Stimulated activated CD8-positive, alpha-beta memory T cell treated with anti-CD3 and anti-CD28 coated beads, Interleukin-4, amount 100 ng/mL, for 4 hours (primary cell): Measurements from ENCODE around the gene ADM.

Experiments
- DNase-seq, 2 donors: peaks; one replicate each; pipeline ENCODE4 v3.0.0-alpha.2; 2020; ENCODE audit warnings: low read depth in 2 of 2, low spot score in 1 of 2

ADM gene

DNA sequence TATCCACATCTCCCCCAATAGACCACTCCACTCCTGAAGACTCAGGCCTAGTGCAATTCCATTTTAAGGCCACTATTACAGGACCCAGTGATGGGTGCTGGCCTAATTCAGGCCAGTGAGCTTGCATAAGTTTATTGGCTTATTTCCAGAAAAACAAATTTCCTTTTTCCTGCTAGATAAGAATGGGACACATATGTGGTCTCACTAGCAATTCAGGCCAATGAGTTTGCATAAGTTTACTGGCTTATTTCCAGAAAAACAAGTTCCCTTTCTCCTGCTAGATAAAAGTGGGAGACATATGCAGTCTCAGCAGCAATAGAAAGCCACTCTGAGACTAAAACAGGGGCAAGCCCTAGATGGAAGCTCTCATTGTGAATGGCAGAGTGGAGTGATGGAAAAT, 22.4 kb downstream of the ADM start:
- no peak for DNase-seq

DNA sequence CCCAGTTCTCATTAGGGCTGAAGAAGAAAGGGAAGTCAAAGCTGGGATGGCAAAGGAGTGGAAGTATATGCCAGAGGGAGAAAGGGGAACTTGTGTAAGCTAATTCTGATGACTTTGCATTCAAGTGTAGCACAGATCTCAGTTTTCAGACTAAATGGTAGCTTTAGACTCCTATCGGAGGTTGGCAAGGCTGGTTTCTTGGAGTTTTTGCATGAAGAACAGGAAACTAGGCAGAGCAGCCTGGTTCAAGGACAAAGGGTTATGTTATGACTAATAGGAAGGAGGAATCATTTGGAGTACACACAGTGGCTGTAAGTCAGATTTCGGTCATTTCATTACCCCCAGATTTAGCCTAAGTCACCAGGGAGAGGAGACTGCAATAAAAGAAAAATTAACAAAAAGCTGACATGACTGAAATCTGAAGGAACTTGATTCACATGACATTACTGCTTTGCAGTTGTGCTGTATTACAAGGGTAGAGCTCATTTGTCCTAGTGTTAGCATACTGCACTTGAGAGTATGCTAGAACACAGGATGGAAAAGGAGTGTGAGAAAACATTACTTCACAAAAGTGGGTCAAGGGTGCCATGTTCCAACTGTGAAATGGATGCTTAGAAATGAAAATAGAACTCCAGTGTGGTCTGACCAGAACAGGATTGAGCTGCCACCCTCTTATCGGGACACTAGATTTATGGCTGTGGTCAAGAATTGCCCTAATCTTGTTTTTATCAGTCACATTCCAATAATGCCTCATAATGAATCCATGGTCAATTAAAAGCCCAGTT, 23.6 kb downstream of the ADM start:
- no peak for DNase-seq

DNA sequence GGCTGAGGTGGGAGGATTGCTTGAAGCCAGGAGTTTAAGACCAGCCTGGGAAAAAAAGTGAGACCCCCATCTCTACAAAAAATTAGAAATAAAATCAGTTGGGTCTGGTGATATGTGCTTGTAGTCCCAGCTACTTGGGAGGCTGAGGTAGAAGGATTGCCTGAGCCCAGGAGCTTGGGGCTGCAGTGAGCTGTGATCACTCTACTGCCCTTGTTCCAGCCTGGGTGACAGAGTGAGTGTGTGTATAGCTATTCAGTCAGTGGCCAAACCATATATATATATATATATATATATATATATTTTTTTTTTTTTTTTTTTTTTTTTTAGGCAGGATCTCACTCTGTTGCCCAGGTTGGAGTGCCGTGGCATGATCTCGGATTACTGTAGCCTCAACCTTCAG, 24.5 kb downstream of the ADM start:
- DNase-seq, result no peak

DNA sequence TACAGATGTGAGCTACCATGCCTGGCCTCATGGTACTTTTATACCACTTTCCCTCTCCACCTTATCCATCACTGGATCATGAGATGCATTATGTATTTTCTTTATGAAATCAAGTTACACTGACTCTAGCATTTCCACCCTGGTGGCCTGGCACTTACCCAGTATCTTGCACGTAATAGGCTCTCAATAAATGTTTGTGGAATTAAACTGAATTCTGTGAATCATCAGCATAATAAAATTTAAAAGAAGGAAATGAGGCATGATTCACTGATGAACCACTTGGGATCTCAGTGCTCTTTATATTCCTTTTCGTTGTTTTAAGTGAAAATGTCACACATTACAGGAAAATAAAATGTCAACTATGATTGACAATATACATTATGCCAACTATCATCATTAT, 25.1 kb downstream of the ADM start:
- DNase-seq, result no peak

DNA sequence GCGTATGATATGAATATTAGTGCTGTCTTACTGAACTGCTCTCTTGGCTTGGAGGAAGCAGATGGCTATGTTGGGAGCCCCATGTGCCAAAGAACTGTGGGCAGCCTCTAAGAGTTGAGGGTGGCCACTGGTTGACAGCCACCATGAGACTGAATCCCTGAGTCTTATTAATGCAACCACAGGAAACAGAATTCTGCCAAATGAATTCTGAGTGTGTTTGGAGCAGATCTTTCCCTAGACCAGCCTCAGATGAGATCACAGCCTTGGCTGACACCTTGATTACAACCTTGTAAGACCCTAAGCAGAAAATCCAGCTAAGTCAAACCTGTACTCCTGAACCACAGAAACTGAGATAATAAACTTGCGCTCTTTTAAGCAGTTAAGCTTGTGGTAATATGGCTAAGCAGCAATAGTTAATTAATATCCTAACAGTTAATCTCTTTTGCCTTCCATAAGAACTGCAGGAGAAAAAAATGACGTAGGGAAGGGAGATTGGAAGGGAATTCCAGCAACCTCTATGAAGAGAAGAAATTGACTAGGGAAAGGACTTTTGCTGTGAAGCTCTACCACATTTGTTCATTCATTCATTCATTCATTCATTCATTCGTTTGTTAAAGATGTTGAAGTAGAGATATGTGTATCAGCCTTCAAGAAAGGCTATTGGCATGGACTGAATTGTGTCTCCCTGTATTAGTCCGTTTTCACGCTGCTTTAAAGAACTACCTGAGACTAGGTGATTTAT, 26.8 kb downstream of the ADM start:
- DNase-seq, result no peak

DNA sequence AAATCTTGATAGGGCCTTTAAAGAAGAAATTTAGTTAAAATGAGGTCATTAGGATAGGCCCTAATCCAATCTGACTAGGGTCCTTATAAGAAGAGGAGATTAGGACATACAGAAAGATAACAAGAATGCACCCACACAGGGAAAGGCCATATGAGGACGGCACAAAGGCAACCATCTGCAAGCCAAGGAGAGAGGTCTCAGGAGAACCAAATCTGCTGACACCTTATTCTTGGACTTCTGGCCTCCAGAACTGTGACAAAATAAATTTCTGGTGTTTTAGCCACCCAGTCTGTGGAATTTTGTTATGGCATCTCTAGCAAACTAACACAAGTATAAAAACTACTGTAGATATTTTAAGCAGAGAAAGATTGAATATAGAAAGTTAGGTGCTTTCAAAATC, 28.6 kb downstream of the ADM start:
- no peak for DNase-seq

DNA sequence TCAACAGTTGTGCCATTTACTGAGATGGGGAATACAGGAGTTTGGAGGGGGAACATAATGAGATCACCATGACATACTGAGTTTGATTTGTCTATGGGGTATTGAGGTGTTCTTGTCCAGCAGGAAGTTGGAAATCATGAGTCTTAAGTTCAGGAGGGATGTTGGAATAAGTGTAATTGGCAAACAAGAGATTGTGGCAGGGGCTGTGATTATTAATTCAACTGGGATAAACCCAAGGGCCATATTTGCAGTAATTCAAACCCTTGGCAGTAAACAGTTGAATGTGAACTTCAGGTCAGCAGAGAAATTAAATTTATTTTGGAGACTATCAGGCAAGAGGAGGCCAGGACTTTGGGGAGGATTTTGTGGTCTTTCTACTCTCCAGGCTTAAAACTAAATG, 33.4 kb downstream of the ADM start:
- no peak for DNase-seq

DNA sequence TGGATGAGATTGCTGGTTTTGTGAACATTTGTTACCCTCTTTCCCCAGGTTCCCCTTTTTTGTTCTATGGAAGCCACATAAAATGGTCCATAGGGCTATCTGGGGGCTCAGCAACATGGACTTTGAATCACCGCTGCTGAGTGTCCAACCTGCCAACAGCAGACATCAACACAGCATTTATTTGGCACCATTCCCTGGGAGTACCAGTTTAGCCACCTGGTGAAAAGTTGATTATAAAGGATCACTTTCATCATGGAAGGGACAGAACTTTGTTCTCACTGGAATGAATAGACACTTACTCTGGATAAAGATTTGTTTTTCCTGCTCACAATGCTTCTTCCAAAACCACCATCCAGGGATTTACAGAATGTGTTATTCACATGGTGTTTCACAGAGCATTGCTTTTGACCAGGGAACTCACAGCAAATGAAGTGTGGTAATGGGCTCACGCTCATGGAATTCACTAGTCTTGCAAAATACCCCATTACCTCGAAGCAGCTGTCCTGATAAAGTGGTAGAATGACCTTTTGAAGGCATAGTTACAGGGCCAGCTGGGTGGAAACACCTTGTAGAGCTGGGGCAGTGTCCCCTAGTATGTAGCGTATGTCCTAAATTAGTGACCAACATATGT, 43.9 kb downstream of the ADM start:
- DNase-seq, result no peak

DNA sequence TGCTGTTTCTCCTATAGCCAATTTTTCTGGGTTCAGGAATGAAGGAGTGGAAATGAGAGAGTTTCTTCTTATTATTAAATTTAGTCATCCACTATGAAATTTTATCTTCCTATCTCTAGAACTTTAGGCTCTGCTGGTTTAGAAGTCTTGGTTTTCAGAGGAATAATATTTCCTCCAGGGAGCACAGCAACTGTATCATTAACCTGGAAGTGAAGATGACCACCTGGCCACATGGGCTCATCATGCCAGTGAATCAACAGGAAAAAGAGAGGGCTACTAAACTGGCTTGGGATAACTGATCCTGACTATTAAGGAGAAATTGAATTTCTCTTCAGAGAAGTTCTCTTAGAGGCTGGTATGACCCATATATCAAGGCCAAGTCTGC, 44.4 kb downstream of the ADM start:
- DNase-seq, result no peak

DNA sequence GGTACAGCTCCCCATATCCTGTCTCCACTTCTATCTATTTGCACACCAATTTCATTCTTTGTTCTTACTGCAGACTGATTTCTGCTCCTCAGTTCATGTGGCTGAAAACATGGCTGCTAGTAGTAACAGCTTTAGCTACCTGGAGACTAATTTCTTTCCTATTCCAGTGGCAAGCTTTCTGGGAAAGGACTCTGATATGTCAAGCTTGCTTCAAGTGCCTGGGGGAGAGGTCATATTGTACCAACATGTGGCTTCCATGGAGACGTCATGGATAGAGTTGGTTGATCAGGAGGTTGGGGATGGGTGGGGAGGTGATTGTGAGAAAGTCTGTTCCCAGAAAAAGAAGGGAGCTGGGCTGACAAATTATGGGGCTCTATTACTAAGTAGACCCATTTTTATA, 44.9 kb downstream of the ADM start:
- DNase-seq, result no peak

DNA sequence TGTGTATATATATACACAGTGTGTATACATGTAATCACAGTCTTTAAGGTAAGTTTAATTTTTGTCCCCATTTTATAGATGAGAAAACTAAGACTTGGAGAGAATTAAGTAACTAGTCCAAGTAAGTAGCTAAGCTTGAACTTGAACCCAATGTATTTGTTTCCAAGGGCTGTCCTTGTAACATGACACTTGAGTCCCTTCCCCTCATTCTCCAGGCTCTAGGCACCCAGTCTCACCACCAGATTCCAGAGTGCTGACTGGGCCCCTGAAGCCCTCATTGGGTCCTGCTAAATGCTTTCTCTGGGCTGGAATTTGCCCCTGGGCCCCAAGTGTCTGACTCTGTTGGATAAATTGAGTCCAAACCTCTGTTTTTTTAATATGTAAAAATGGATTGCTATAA, 45.5 kb downstream of the ADM start:
- DNase-seq, result no peak

DNA sequence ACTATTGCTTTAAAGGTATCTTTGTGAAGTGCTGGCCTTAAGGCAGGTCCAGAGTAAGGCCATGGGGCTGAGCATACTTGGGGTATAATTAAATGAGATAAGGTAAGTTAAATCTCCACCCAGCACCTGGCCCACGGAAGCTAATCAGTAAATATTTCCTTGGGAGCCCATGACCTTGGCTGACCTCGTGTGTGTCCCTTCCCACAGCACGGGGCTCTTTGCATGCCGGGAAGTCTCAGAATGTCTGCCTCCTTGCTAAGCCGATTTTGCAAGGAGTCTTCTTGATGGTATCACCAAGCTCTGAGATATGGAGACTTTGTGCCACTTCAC, 46.5 kb downstream of the ADM start:
- no peak for DNase-seq

DNA sequence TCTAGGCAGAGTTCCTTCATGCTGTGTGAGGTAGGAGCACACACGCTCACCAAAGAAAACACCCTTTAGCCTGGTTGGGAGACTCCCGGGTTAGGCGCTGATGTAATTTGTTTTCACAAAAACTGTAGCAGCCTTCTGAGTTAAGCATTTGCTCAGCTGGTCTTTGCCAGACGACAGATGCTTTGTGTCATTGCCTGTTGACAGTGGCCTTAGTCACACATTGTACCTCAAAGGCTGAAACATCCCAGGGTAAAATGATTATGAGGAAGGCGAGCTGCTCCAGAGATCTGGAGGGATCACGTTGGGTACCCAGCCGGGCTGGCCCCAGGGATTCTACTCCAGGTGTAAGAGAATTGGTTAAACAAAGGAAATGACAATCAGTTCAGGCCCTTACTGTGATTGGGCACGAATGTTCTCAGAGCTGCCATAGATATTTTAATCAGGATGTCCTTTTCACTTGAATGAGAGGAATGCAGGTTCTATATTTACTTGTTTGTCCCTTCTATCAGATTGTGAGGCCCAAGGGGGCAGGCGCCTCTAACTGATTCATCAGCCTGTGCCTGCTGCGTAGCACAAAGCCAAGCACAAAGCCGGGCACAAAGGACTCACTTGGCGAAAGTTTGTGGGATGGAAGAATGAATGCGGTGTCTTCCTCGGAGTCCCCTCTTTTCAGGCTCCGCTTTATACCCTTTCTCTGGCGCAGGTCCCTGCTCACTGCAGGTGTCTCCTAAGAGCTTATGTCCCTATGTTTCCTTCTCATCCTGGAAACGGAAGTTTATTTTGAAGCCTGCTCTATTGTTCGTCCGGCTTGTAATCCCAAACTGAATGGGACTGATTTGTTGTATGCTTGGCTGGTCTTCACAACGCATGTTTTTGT, 47.1 kb downstream of the ADM start:
- DNase-seq, result no peak

DNA sequence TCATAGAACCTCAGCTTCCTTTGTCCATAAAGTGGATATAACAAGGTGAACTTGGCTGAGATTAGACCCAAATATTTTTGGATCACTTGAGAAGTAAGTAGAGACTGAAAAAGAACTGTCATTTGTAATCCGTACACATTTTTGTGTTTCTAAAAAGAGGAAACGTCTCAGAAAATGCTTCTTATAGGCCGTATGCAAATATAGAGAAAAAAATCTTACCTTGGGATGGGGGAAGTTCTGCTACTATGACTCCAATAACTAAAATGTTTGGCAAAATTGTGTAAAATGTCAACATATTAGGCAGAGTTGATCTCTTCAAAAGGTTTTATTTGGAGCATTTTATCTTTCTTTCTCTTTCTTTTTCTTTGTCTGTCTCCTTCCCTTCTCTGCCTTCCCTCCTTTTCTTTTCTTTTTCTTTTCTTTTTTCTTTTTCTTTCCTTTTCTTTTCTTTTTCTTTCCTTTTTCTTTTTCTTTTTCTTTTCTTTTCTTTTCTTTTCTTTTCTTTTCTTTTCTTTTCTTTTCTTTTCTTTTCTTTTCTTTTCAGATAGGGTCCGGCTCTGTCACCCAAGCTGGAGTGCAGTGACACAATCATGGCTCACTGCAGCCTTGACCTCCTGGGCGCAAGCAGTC, 48.2 kb downstream of the ADM start:
- DNase-seq, result no peak

DNA sequence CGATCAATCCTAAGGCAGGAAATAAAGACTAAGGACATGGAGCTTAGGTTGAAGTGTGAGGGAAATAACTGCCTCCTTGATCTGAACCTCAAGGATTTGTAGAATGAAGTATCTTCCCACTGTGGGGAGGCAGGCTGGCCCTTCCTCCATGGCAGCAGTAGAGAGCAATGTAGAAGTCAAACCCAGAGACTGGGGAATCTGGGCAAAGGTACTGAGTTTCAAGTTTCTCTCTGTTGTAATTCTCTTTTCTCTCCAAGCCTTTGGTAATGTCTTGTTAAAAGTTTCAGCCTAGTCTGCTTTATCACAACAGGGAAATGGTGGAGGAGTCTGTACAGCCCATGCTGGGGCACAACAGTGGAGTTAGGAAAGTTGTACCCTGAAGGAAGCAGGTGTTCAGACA, 49.5 kb downstream of the ADM start:
- no peak for DNase-seq

DNA sequence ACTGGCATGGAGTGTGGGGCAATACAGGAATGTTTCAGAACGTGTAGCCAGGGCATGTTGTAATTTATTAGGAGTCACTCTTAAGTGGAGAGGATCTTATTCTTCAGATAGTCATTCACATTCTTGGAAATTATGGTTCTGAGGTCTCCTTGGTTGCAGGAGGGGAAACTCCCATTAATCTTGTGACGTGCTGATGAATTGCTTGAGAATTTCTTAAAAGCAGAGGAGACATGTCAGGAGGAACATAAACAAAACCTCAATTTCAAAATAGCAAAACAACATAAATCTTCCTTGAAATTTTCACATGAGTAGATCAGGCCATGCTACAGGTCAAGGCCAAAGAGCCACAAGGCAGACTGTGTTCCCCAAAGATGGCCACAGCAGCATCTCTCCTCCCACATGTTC, 50.4 kb downstream of the ADM start:
- DNase-seq, result no peak

DNA sequence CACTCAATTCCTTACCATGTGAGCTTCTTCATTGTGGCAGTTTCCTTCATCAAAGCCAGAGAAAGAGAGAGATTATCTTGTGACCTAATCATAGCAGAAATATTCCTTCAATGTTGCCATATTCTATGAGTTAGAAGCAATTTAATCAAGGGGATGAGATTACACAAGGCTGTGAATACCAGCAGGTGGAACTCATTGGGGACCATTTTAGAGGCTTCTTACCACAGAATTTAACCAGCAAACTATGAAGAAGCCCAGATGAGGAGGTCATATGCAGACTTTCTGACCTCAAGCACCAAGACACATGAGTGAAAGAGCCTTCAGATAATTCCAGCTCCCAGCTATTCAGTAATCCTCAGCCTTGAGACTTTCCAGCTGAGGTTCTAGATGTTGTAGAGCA, 51.3 kb downstream of the ADM start:
- no peak for DNase-seq
